Kidney (tissue), 14 donors: ENCODE data around the gene CALML6. TPM values are rescaled to one million over a fixed set of nuclear protein-coding genes. Genes with fewer than 3 reads are reported as not detected.

Source experiments
- DNase-seq, 5 donors: peaks; one replicate each; pipeline ENCODE4 v3.0.0-alpha.2; 2013 to 2020
- FAIRE-seq: peaks from 2 replicates; lab custom pipeline; 2012; peaks lifted over from hg19 to GRCh38; lab: Jason Lieb, UNC
- H3K27ac ChIP-seq, 2 donors: one replicate each; pipeline ENCODE4 v1.7.0; 2013; ENCODE audit warnings: low read depth in 2 of 2, low read length in 2 of 2, inconsistent platforms in 1 of 2
- H3K27me3 ChIP-seq: one replicate; pipeline ENCODE4 v1.7.1; 2013; ENCODE audit warnings: low read length, inconsistent platforms; ENCODE audit not compliant: control insufficient read depth, insufficient read depth
- H3K36me3 ChIP-seq, 3 donors: one replicate each; pipeline versions ENCODE4 v1.7.0 to v1.7.1; 2013; ENCODE audit warnings: low read length in 3 of 3, control low read depth in 1 of 3, inconsistent platforms in 1 of 3; ENCODE audit not compliant: insufficient read depth in 3 of 3, control insufficient read depth in 2 of 3
- H3K4me1 ChIP-seq, 3 donors: one replicate each; pipeline versions ENCODE4 v1.7.0 to v1.7.1; 2013; ENCODE audit warnings: low read length in 3 of 3, inconsistent platforms in 1 of 3, low read depth in 1 of 3; ENCODE audit not compliant: control insufficient read depth in 2 of 3, insufficient read depth in 2 of 3
- H3K4me3 ChIP-seq, 3 donors: one replicate each; pipeline versions ENCODE4 v1.7.0 to v1.8.1; 2013; ENCODE audit warnings: low read length in 3 of 3, control low read depth in 1 of 3, inconsistent platforms in 1 of 3
- H3K9ac ChIP-seq, 3 donors: one replicate each; pipeline versions ENCODE4 v1.7.0 to v1.7.1; 2013; ENCODE audit warnings: low read length in 3 of 3, control low read depth in 1 of 3, inconsistent platforms in 1 of 3
- H3K9me3 ChIP-seq, 3 donors: one replicate each; pipeline versions ENCODE4 v1.7.0 to v1.7.1; 2013; ENCODE audit warnings: low read length in 3 of 3, control low read depth in 1 of 3, inconsistent platforms in 1 of 3; ENCODE audit not compliant: control insufficient read depth in 2 of 3, insufficient read depth in 1 of 3
- intact Hi-C: fragments of 100-400 bp; cut with DNase I; formaldehyde crosslinking; loops from one replicate; pipeline ENCODE4 v1.11.1; 2022
- polyA plus RNA-seq: library from polyadenylated mRNA; stranded (reverse); fragments of 350-450 nt; fragmentation: Illumina TruSeq; extraction: RNeasy Lipid Tissue Mini Kit (QIAGEN cat#74804); gene quantifications from one replicate; pipeline ENCODE4 v1.2.3, GENCODE V29; 2014; ENCODE audit warnings: low read depth, low replicate concordance; ENCODE audit not compliant: insufficient read depth
- total RNA-seq: library from RNA; stranded (reverse); fragmentation: NEBNext Ultra II Directional; extraction: Animal tissue kit (Norgen Biotek cat#: 25700); gene quantifications from one replicate; pipeline ENCODE4 v1.2.1, GENCODE V29; 2021
- TF ChIP-seq, protein P1 (sequence below): IDR thresholded peaks from 3 replicates; pipeline ENCODE4 v1.5.1; 2012; ENCODE audit warnings: mild to moderate bottlenecking, moderate library complexity, borderline replicate concordance; ENCODE audit not compliant: insufficient read depth; ENCODE audit errors: extremely low read depth
- donor health status: control.
- donor health status: control.
- donor health status: control.
- donor health status: control.
- donor health status: control.
- donor health status: DM: yes; HTN: yes; CAD: no.
- donor health status: Normal renal cell carcinoma (clear cell type).

Gene CALML6
- total and polyA plus RNA-seq, 2 donors from 2014 or later = 0.13 to 1.2 TPM

DNA sequence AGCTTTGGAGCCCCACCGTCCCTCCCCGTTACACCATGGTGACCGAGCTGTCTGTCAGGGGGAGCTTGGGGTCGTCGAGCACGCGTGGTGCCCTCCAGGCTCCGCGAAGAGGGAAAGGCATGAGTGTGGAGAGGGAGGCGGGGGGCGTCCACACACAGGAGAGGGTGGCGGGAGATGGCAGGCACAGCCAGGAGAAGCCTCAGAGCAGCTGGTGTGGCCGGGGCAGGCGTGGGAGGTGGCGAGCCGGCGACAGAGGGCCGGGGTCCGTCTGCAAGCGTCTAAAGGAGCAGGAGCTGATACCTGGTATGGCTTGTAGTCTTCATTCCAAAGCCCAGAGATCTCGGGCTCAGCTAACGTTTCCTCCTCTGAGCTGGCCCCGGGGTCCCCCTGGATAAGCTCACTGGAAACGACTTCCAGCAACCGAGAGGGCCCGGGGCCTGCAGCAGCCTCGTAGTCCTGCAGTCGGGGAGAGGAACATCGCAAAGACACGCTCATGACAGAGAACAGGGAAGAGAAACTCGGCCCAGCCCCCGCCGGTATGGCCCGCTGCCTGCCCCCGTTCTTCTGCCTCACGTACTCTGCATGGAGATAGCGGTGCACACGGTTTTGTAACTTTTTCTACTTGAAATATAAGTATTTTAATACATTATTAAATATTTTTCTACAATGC lies 51.1 kb downstream of the CALML6 start:
- Histone ChIP-seq H3K27me3 (no peaks in the 10 kb centered on the region), H3K4me1 (no peaks in the 10 kb centered on the region), H3K4me3 (no peak overlapping the region), H3K27ac (no peak overlapping the region), H3K36me3 (no peaks in the 10 kb centered on the region), H3K9ac (no peak overlapping the region), H3K9me3 (no peaks in the 10 kb centered on the region)
- no peak for FAIRE-seq
- peak in 4 of 5 donors; percentile 61 to 77 (median 66) for DNase-seq
- intact Hi-C loops = no loop called here
- TF ChIP-seq, protein P1, sequence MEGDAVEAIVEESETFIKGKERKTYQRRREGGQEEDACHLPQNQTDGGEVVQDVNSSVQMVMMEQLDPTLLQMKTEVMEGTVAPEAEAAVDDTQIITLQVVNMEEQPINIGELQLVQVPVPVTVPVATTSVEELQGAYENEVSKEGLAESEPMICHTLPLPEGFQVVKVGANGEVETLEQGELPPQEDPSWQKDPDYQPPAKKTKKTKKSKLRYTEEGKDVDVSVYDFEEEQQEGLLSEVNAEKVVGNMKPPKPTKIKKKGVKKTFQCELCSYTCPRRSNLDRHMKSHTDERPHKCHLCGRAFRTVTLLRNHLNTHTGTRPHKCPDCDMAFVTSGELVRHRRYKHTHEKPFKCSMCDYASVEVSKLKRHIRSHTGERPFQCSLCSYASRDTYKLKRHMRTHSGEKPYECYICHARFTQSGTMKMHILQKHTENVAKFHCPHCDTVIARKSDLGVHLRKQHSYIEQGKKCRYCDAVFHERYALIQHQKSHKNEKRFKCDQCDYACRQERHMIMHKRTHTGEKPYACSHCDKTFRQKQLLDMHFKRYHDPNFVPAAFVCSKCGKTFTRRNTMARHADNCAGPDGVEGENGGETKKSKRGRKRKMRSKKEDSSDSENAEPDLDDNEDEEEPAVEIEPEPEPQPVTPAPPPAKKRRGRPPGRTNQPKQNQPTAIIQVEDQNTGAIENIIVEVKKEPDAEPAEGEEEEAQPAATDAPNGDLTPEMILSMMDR = no peak

Other genes with a start within 250 kb of the CALML6 start
- 50.2 TPM for gene SLC35E2B, start 222.5 kb upstream of the CALML6 start, total RNA-seq
- gene SLC35E2B, start 222.5 kb upstream of the CALML6 start, polyA plus RNA-seq = 11.3 TPM
- 37.3 TPM for gene CDK11A, start 190.9 kb upstream of the CALML6 start, total RNA-seq
- 21.5 TPM for gene CDK11A, start 190.9 kb upstream of the CALML6 start, polyA plus RNA-seq
- gene NADK, start 136.8 kb upstream of the CALML6 start, total RNA-seq = 76.3 TPM
- gene NADK, start 136.8 kb upstream of the CALML6 start, polyA plus RNA-seq = 37.9 TPM
- gene GNB1, start 24.2 kb upstream of the CALML6 start, total RNA-seq = 347 TPM
- 144 TPM for gene GNB1, start 24.2 kb upstream of the CALML6 start, polyA plus RNA-seq
- gene TMEM52, start 4.0 kb downstream of the CALML6 start, total RNA-seq = 0.50 TPM
- gene TMEM52, start 4.0 kb downstream of the CALML6 start, polyA plus RNA-seq = 5.1 TPM
- gene CFAP74, start 88.5 kb downstream of the CALML6 start, total RNA-seq = not detected
- not detected for gene CFAP74, start 88.5 kb downstream of the CALML6 start, polyA plus RNA-seq
- 0.63 TPM for gene GABRD, start 104.1 kb downstream of the CALML6 start, total RNA-seq
- 1.1 TPM for gene GABRD, start 104.1 kb downstream of the CALML6 start, polyA plus RNA-seq
- 24.7 TPM for gene PRKCZ, start 135.2 kb downstream of the CALML6 start, total RNA-seq
- 42.4 TPM for gene PRKCZ, start 135.2 kb downstream of the CALML6 start, polyA plus RNA-seq